ENCODE results near the gene MIEF1.

MIEF1 gene

GRCh38 chr22:39476664-39477063 lies 25.4 kb upstream of the MIEF1 start:
- no peak for DNase-seq (ENCODE audit: low read depth)
- no peak for TF ChIP-seq CTCF (IDR thresholded peaks at IDR 0.05; ENCODE audit: low read length, missing control alignments)
- no peak overlapping the region for H3K4me3 ChIP-seq (replicated peaks; ENCODE audit: low read depth, low read length)

DNA sequence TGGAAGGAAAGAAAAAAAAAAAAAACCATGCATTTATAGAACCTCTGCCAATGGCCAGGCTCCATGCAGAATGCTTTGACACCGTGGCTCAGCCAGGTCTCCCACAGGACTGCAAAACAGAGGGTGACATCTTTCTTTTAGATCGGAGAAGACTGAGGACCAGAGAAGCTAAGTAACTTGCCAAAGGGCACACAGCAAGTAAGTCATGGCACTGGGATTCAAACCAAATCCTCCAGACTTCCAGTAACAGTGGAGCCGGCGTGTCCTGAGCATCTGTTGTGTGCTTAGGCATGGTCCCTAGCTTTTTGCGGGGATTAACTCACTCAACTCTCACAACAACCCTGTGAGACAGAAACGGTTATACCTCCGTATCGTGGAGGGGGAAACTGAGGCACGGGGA lies 24.5 kb upstream of the MIEF1 start:
- H3K4me3 ChIP-seq (replicated peaks; ENCODE audit: low read depth, low read length): no peak overlapping the region
- DNase-seq (ENCODE audit: low read depth): no peak
- no peak for TF ChIP-seq CTCF (IDR thresholded peaks at IDR 0.05; ENCODE audit: low read length, missing control alignments)

DNA sequence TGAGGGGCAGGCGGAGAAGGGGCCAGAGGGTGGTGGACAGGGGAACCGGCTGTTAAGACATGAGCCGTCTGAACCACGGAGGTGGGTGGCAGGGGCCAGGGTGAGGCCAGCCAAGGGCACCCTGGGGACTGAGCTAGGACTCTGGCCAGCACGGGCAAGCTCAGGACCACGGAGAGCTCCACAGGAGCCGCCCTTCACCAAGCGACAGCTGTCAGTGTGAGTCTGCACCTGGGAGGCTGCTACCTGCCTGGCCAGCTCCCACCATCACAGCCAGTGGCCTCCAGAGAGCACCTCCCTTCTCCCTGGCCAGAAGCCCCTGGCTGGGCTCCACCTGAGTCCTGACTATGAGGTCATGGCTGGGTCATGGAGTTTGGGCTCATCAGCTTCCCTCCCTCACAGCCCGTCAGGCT lies 23.6 kb upstream of the MIEF1 start:
- DNase-seq (ENCODE audit: low read depth): no peak
- TF ChIP-seq CTCF (IDR thresholded peaks at IDR 0.05; ENCODE audit: low read length, missing control alignments): no peak
- H3K4me3 ChIP-seq (replicated peaks; ENCODE audit: low read depth, low read length): no peak overlapping the region

DNA sequence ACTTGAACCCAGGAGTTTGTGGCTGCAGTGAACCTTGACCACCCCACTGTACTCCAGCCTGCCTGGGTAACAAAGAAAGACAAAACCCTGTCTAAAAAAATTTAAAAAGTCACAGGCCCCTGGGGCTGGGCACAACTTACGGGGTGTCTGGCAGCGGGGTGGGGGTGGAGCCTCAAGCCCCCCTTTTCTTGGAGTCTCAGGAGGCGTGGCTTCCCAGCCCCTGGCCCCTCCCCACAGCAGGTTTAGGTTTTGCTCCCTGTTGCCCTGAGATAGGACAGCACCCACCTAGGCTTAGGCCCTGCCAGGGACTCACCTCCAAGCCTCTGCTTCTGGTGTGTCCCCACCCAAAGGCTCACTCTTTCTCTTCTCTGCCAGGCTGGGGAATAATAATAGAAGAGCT lies 22.8 kb upstream of the MIEF1 start:
- DNase-seq (ENCODE audit: low read depth): no peak
- TF ChIP-seq CTCF (IDR thresholded peaks at IDR 0.05; ENCODE audit: low read length, missing control alignments): no peak
- H3K4me3 ChIP-seq (replicated peaks; ENCODE audit: low read depth, low read length): no peak overlapping the region

DNA sequence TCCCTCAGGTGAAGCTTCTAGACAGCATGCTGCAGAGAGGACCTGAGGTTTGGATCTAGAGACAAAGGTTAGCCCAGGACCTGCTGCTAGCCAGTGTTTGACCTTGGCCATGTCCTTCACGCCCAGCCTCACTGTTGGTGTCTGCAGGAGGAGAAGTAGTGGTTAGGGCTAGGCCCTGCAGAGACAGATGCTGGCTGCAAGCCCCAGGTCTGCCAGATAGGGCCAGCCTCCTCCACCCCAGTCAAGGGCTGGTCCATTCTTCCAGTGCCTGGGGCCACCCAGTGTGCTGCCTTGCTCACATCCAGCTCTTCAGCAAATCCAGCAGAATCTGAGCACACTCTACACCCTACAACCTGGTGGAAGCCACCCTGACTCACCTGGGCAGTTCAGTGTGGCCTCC lies 21.5 kb upstream of the MIEF1 start:
- DNase-seq (ENCODE audit: low read depth): no peak
- no peak for TF ChIP-seq CTCF (IDR thresholded peaks at IDR 0.05; ENCODE audit: low read length, missing control alignments)
- no peak overlapping the region for H3K4me3 ChIP-seq (replicated peaks; ENCODE audit: low read depth, low read length)

- TF ChIP-seq CTCF (IDR thresholded peaks at IDR 0.05; ENCODE audit: low read length, missing control alignments): no peak
- H3K4me3 ChIP-seq (replicated peaks; ENCODE audit: low read depth, low read length): no peak overlapping the region
- no peak for DNase-seq (ENCODE audit: low read depth)
Observed at GRCh38 chr22:39481054-39481453, 21.0 kb upstream of the MIEF1 start.

DNA sequence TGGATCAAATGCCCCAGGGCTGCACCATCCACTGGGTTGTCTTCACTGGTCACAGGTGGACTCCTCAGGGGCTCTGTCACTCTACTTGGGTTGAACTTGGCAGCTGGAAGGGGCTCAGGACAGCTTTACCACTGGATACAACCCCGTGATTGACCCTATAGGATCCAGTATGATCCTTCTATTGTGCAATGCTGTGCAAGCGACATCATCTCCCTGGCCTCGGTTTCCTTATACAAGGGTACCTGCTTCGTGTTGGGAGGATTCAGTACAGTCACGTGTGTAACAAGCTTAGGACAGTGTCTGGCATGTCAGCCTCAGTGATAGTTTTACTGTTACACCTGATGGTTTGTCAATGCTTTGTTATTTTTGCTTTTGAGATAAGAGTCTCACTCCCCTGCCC lies 20.5 kb upstream of the MIEF1 start:
- H3K4me3 ChIP-seq (replicated peaks; ENCODE audit: low read depth, low read length): no peak overlapping the region
- no peak for DNase-seq (ENCODE audit: low read depth)
- TF ChIP-seq CTCF (IDR thresholded peaks at IDR 0.05; ENCODE audit: low read length, missing control alignments): no peak
